ENCODE measurements around the gene ADAMTS18.

ADAMTS18 gene

DNA sequence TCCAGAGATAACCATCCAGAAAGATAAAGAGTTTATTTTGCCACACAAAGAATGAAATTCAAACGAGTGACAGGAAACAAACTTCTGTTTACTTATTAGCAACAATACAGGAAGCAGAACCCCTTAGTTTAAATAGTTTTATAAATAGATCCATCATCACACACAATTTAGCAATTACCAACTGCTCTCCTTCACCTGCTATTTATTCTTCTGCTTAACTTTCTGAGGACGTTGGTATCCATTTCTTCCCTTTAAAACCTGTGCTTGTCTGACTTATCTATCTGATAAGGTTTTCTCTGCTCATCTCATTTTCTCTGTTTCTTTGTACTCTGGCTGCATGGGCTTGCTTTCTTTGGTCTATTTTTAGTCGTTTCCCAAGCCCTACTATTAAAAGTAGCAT is 4.3 kb upstream of the ADAMTS18 start:
- CTCF ChIA-PET = no interaction called here
- TF ChIP-seq, protein P1, sequence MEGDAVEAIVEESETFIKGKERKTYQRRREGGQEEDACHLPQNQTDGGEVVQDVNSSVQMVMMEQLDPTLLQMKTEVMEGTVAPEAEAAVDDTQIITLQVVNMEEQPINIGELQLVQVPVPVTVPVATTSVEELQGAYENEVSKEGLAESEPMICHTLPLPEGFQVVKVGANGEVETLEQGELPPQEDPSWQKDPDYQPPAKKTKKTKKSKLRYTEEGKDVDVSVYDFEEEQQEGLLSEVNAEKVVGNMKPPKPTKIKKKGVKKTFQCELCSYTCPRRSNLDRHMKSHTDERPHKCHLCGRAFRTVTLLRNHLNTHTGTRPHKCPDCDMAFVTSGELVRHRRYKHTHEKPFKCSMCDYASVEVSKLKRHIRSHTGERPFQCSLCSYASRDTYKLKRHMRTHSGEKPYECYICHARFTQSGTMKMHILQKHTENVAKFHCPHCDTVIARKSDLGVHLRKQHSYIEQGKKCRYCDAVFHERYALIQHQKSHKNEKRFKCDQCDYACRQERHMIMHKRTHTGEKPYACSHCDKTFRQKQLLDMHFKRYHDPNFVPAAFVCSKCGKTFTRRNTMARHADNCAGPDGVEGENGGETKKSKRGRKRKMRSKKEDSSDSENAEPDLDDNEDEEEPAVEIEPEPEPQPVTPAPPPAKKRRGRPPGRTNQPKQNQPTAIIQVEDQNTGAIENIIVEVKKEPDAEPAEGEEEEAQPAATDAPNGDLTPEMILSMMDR (conservative IDR thresholded peaks at IDR 0.05; ENCODE audit: low read depth) = no peak
- POLR2A ChIA-PET (ENCODE audit: low non-redundant PET) = no interaction called here
- DNase-seq (ENCODE audit: low spot score) = no peak
- H3K27ac ChIP-seq = no peak overlapping the region

DNA sequence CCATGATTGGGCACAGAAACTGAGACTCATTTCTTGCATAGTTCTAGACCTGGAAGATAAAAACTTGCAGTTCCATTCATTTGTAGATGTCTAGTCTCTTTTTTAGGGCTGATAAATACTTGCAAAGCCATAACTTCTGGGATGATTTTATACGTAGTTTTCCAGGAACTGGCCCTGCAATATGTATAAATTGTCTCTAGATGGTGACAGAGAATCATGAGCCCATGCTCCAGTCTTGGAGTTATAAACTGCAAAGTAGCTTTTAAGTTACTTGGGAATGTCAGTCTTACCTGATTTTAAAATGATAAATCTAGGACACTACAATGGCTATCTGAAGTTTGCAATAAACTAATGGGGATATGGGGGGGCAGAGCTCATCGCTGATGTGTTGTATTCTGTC is 3.0 kb upstream of the ADAMTS18 start:
- DNase-seq (ENCODE audit: low spot score) = no peak
- POLR2A ChIA-PET (ENCODE audit: low non-redundant PET) = no interaction called here
- H3K27ac ChIP-seq = no peak overlapping the region
- CTCF ChIA-PET = no interaction called here
- TF ChIP-seq, protein P1 (conservative IDR thresholded peaks at IDR 0.05; ENCODE audit: low read depth) = no peak

- DNase-seq (ENCODE audit: low spot score) = no peak
- TF ChIP-seq, protein P1 (conservative IDR thresholded peaks at IDR 0.05; ENCODE audit: low read depth) = no peak
- H3K27ac ChIP-seq = no peak overlapping the region
- POLR2A ChIA-PET (ENCODE audit: low non-redundant PET) = no interaction called here
- CTCF ChIA-PET = no interaction called here
Measured at GRCh38 chr16:77435272-77435820, 512 bp upstream of the ADAMTS18 start.

GRCh38 chr16:77434022-77434529 is 758 bp downstream of the ADAMTS18 start:
- no peak for DNase-seq (ENCODE audit: low spot score)
- POLR2A ChIA-PET (ENCODE audit: low non-redundant PET) = no interaction called here
- no peak overlapping the region for H3K27ac ChIP-seq
- CTCF ChIA-PET = no interaction called here
- TF ChIP-seq, protein P1 (conservative IDR thresholded peaks at IDR 0.05; ENCODE audit: low read depth) = no peak

DNA sequence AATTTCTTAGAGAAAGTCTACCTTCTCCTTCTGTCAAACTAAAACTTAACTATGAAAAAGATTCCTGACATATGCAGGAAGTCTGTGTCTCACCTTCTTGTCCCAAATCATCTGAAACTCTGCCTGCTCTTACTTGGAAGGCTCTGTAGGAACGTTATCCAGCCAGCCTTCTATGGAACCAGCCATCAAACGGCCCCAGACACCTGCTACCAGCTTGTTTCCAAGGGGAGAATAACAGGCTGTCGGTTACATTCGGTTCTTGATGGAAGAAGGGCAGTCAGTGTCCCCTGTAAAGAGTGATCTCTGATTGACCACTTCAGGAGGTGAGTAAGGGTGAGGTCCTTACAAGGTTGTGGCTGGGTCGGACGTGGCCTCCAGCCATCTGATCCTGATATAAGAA is 1.7 kb downstream of the ADAMTS18 start:
- POLR2A ChIA-PET (ENCODE audit: low non-redundant PET) = no interaction called here

GRCh38 chr16:77432264-77432663 is 2.6 kb downstream of the ADAMTS18 start:
- no peak for DNase-seq (ENCODE audit: low spot score)
- H3K27ac ChIP-seq = no peak overlapping the region
- TF ChIP-seq, protein P1 (conservative IDR thresholded peaks at IDR 0.05; ENCODE audit: low read depth) = no peak
- ChIA-PET POLR2A (ENCODE audit: low non-redundant PET) (no interaction called here), CTCF (interaction anchor here (0.6 kb wide), 1 partner anchor 148 kb away, joined by 4 read pairs; no protein-coding TSS in a partner anchor)

More for the DNA sequence above, 1.7 kb downstream of the ADAMTS18 start:
- TF ChIP-seq, protein P1 (conservative IDR thresholded peaks at IDR 0.05; ENCODE audit: low read depth) = no peak
- DNase-seq (ENCODE audit: low spot score) = no peak
- CTCF ChIA-PET = interaction anchor here (0.6 kb wide), 1 partner anchor 147 kb away, joined by 4 read pairs; no protein-coding TSS in a partner anchor
- no peak overlapping the region for H3K27ac ChIP-seq

Data from RWPE1 (cell line).